NCI-H2227 (cell line): Measurements from ENCODE around the gene ACTR5.

Experiments used
- DNase-seq: peaks from one replicate; lab custom pipeline; 2025; ENCODE audit not compliant: unreplicated experiment; lab: John Stamatoyannopoulos, UW

ACTR5 gene

DNA sequence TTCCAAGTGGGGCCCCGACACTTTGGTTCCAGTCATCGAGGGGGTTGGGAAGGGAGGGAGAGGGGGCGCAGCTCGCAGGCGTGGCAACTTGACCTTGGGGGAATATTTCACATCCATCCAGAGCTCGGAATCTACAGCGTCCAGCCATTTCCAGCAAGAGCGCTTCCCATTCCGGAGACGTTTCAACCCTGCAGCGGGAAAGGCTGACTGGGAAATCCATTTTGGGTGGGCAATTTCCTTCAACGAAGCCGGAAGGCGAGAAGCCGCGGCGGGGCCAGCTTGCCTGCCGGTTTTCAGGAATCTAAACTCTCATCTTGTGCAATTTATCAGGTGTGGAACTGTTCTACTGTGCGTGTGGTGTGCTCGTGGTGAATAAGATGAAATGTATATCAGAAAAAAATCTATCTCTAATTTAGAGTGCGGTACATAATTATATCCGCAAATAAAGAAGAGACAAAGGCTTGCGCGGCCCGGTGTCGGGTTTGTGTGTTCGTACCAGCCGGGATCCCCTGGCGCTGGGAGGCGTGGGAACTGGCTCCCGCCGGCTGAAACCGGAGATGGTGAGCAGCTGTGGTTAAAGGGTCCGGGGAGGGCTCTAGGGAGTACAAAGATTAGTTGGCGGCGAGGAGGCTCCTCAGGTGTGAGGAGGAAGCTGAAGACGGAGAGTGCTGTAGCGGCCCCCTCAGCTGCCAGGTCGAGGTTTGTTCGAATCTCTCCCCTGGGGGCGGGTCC is 19.2 kb upstream of the ACTR5 start:
- DNase-seq, result peak; percentile 25

DNA sequence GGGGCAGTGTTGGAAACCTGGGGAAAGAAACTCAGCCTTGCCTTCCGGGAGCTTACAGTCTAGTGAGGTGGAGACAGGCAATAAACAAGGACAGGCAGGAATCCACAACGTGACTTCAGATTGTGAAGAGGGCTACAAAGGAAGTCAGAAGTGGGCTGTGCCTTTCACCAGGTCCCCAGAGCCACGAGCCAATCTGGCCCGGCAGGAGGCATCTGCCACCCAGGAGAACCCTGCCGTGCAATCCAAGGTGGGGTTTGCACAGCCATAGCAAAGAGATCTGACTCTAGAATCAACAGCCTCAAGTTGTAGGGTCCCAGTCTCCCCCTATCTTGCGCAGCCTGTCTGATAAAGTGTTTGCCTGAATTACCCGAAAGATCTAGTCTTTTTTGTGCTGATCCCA is 18.5 kb upstream of the ACTR5 start:
- no peak for DNase-seq

DNA sequence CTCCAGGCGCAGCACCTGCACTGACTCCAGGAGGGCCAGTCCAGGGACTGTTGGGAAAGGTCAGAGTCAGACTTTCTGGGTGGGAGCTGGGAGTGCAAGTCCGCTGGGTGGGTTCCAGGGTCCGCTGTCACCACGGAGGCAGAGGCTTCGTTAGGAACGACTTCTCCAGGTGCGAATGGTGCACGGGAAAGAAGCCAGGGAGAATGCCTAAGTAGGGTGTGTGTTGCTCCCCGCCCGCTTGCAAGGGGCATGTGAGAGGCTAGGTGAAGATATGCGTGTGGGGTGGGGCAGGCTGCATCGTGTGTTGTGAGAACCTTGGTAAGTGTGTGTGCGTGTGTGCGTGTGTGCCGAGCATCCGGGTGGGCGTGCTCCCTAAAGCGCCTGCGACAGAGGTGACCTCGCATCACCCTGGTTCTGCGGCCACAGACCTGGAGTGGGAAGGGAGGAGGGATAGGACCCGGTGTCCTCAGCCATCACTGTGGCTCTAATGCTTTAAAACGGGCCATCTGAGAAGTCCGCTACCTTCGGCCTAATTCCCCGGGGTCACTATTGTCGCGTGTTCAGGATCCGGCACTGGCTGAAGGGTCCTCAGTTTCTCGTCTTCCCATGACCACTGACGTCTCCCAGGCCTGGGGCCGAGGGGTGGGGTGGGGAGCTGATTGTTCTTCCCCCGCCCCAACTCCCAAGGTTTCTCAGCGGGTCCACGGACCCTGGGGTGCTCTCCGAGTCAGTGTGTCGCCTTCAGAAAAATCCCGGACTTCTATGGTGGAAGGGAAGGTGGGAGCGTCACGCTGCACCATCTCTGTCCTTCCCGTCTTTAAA is 17.9 kb upstream of the ACTR5 start:
- no peak for DNase-seq

DNA sequence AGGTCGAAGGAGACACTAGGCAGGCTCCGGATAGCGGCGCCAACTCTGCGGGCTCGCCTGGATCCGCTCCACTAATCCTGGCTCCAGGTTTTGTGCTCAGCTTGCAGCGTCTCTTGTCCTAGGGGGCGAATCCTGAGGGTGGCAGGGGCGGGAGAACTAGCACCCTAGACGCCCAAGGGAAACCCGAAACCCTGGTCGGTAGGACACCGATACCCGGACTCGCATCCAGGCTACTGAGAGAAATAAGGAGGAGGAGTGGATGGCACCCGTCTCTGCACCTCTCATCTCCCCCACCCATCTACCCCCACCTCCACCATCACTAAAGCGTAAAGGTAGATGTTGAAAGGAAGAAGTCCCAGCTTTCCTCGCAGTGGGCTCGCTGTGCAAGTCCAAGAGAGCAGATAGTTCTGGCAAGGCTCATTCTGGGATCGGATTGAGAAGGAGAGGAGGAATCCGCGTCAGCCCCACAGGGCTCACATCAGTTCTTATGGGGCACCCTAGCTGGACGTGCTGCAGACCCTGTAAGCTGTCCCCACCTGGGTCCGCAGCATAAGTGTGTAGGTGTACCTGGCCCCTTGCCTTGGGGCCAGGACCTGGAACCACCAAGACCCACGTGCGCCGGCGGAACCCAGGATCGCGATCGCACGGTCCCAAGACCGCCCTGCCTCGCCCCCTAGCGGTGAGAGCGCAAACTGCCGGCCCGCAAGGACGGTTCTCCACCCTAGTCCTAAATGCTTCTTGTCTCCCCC is 17.1 kb upstream of the ACTR5 start:
- DNase-seq, result peak; percentile 94

DNA sequence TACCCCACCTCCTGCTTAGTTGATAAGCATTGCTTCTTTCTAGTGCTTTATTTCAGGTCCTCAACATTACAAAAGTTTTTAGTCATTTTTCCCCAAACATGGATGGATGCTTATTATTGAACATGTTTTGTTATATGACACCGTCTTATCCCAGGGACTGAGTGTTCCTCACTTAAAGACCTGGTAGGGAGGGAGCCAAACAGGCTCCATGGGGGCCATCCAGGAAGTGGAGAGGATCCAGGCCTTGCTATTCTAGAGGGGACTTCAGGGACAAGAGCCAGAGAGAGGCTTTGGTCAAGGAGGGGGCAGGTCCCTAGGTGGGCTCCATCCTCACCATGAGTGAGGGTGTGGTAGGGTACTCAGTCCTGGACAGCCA is 16.5 kb upstream of the ACTR5 start:
- no peak for DNase-seq

DNA sequence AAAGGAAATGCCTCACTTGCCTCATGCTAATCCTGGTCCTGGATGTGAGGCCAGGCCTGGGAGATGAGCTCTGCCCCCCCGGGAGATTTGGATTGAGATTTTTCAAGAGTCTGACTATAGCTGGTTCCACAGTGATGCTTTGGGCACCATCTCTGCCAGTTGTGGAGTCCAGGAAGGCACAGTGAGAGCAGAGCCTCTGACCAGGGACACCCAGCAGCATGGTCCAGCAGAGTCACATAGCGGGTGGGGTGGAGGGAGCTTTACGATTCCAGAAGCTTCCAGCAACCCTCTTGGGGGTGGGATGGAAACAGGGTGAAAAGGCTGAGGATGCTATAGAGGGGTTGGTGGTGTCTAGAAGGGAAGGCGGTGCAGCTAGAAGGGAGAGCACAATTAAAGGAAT is 15.3 kb upstream of the ACTR5 start:
- DNase-seq, result no peak

DNA sequence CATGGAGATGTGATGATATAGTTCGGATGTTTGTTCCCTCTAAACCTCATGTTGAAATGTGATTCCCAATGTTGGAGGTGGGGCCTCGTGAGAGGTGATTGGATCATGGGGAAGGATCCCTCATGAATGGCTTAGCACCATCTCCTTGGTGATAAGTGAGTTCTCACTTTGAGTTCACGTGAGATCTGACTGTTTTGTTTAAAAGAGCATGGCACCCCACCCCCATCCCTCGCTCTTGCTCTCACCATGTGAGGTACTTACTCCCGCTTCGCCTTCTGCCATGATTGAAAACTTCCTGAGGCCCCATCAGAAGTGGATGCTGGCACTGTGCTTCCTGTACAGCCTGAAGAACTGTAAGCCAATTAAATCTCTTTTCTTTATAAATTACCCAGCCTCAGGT is 13.1 kb upstream of the ACTR5 start:
- DNase-seq, result no peak

DNA sequence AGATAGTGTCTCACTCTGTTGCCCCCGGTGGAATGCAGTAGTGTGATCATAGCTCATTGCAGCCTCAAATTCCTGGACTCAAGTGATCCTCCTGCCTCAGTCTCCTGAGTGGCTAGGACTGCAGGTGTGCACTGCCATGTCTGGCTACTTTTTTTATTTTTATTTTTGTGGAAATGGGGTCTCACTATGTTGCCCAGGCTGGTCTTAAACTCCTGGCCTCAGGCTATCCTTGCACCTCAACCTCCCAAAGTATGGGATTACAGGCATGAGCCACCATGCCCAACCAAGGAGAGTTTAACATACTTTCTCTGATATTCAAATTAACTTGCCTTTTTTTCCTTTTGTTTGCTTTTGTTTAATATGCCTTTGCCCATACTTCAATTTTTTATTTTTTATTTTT is 10.4 kb upstream of the ACTR5 start:
- DNase-seq, result no peak

DNA sequence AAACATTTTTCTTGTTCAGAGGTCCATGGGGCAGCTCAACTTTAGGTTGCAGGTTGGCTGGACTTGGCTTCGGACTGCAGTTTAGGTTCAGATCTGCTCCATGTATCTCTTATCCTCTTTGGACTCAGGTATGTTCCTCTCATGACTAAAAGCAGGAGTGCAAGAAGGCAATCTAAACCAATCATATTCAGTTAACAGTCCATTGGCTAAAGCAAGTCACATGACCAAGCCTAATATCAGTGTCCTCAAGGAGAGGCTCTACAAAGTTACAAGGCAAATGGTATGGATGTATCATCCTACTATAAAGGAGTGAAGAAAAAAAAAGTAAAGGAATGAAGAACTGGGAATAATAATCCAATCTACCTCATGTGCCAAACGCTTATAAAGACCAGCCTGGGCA is 2.5 kb upstream of the ACTR5 start:
- no peak for DNase-seq

DNA sequence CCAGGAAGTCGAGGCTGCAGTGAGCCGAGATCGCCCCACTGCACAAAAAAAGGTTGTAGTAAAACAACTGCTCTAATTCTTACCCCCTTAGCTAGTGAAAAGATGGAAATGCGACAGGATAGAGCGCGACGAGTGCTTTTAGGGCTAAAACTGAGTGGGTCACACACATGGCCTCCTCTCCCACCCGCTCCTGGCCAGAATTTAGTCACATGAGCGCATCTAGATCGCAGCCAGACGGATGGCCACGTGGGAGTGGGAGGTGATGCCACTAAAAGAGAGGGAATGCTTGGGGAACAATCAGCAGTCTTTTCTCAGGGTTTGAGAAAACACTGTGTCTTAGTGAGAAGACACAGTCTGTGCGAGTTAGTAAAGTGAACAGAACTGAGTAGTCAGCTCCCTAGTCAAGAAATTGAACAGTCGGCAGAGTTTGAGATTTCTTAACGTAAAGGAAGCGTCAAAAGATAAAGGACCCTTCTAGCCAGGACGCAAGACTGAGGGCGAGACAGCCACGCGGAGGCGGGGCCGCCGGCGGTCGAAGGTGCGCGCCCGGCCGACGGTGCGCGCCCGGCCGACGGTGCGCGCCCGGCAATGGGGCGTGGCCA is 664 bp upstream of the ACTR5 start:
- DNase-seq, result peak; percentile 78

DNA sequence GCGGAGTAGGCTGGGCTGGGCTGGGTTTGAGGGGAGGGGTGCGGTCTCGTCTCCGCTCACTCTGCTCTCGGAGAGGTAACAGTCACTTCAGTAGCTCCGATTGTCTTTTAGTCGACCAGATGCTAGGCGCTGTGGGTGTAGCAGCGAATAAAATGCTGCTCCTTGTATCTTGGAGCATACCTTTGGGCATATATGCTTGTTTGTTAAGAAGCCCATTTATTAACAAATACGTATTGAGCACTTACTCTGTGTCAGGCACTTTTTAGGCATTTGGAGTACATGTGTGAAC is 545 bp downstream of the ACTR5 start:
- peak; percentile 70 for DNase-seq

DNA sequence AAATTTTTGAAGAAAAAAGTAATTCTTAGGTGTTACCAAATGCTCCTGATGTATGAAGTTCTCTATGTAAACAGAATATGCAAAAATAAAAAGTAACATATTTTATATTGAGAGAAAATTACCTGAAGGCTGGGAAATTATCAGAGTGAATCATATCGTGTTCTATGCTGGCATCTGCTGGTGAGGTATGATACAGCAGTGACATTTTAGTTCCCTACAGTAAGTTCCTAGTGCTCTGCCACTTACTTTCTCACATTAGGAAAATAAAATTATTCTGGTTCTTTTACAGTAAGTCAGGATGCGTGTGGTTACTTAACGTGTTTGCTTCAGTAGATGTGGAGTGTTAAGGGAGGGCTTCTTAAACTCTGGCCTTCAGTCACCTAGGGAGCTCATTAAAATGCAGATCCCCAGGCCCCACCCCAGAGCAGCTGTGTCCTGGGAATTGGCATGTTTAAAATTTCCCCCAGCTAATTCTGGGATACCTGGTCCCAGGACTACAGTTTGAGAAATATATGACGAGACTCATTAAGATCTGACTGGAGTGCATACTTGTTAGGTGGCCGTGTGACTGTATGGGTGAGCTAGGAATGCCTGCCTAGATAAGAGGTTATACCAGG is 3.2 kb downstream of the ACTR5 start:
- peak; percentile 62 for DNase-seq

DNA sequence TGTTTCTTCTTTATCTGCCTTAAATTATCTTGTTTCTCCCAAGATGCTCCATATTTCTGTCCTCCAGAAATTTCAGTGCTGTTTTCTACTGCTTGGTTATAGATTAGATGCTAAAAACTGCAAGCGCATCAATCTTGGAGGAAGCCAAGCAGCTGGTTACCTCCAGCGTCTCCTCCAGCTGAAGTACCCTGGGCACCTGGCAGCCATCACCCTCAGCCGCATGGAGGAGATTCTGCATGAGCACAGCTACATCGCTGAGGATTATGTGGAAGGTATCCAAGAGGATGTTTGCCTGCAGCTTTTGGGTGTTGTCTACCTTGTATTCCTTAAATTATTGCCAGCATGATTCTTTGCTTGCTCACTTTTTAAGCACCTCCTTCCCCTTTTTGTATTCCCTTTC is 3.8 kb downstream of the ACTR5 start:
- no peak for DNase-seq

DNA sequence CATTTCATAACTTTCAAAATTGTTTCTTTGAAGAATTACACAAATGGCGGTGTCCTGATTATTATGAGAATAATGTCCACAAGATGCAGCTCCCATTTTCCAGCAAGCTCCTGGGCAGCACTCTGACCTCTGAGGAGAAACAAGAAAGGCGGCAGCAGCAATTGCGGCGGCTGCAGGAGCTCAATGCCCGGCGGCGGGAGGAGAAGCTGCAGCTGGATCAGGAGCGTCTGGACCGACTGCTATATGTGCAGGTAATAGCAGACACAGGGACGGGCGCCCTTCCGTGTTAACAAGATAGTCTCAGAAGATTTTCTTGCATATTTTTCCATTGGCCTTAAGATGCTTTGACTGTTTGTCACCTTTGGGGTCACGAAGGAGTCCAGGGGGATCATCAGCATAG is 6.7 kb downstream of the ACTR5 start:
- no peak for DNase-seq

DNA sequence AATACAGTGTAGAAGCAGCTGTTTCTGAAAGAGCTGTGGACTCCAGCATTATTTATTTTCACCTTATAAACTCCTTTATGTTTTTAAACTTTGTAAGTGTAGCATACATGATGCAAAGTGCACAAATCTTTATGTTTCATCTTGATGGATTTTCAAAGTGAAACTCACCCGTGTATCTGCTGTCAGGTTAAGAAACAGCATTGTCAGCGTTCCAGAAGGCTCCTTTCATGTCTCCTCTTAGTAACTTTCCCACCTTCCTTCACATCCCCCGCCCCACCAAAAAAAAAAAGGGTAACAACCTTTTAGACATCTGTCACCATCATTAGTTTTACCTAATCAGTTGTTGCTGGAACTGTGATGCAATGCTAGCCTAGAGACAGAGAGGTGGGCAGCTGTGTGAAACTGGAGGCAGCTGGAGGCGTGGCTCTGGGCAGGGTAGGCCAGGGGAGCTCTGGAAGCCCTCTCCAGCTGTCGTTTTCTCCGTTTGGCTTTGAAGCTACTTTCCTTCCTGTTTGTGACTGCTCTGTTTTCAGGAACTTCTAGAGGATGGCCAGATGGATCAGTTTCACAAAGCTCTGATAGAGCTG is 7.2 kb downstream of the ACTR5 start:
- no peak for DNase-seq

DNA sequence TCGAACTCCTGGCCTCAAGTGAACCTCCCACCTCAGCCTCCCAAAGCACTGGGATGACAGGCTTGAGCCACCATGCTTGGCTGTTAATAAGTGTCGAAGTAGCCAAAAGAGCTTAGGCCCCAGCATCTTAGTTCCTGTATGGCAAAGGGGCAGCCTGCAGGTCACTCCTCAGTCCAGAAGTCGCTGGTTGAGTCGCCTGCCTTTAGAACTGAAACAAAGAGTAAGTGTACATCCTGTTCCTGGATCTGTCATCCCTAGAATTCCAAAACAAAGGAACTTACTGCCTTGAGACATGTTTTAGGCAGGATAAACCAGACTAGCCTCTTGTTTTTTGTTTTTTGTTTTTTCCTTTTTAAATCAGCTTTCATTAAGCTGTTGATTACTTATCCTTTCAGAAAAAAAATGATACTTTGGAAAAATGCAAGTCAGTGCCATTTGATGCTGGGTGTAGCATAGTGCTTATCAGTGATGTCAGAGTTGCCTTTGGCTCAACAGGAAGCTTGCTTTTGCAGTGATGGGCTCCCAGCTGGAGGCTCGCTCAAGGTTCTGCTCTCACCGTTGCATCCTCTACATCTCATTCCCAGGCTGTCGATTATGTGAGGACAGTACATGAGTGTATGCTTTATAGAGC is 9.0 kb downstream of the ACTR5 start:
- no peak for DNase-seq

DNA sequence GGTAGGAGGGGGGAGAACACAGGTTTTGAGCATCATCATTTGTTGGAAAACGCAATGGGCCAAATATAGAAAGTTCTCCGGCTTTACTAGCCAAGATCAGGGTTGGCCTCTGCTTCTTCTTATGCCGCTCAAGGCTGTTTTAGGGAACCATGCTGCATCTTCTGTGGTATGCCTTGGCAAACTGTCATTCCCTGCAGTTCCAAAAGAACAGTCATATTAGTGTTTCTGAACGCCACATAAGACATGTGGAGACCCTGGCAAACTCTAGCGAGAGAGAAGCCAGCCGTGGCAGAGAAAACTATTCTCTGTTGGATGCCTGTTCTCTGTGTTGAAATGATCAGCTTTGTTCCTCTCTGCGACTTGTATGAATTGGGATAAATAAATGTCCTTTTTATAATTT is 10.8 kb downstream of the ACTR5 start:
- DNase-seq, result no peak

DNA sequence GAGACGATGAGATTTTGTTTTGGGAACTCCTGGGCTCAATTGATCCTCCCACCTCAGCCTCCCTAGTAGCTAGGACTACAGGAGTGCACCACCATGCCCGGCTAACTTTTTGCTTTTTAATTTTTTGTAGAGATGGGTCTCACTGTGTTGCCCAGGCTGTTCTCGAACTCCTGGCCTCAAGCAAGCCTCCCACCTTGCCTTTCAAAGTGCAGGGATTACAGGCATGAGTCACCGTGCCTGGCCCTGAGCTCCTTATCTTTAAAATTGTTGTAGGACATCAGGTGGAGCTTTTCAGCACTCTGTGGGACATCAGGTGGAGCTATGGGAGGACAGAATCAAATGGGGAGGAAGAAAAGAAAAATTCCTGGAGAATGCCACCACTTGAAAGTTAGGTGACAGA is 12.7 kb downstream of the ACTR5 start:
- DNase-seq, result no peak

DNA sequence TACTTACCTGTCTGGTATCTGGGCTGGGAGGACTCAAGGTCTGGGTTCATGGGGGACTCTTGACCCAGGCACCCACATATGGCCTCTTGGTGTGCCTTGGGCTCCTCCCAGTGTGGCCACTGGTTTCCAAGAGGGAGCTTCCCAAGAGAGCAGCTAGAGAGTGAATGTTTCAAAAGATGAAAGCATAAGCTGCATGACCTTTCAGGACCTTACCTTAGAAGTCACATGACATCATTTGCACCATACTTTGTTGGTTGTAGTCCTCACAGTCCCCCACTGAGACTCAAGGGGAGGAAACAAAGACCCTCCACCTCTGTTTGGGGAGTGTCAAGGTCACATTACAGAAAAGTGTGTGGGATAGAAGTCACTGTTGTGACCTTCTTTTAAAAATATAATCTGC is 13.9 kb downstream of the ACTR5 start:
- no peak for DNase-seq

DNA sequence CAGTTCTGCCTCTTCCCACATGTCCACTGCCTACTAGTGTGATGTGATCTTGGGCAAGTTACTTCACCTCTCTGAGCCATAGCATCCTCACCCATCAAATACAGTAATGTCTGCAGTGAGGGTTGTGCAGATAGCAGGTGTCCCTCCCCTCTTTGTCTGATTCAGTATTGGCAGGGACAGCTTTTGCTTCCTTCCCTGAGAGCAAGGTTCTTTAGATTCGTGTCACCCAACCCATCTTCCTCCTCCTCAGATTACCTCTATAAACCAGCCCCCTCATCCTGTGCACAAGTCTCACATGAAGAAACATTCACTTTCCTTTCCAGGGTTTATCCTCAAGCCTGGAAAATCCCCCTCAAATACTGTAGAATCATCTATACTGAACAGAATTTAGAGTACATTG is 15.4 kb downstream of the ACTR5 start:
- DNase-seq, result no peak
